ENCODE measurements around the gene HSD17B2.

Gene HSD17B2

GRCh38 chr16:82059161-82059982 is 24.3 kb downstream of the HSD17B2 start:
- no peaks in the 10 kb centered on the region for H3K4me1 ChIP-seq (ENCODE audit: control insufficient read depth, insufficient read depth, low read length)
- no peak overlapping the region for H3K4me3 ChIP-seq (ENCODE audit: low read length)
- H3K27ac ChIP-seq (ENCODE audit: low read depth, low read length): no peak overlapping the region
- no peak overlapping the region for H3K9ac ChIP-seq (ENCODE audit: low read length)
- no peaks in the 10 kb centered on the region for H3K36me3 ChIP-seq (ENCODE audit: control insufficient read depth, insufficient read depth, low read length)
- H3K27me3 ChIP-seq (ENCODE audit: control insufficient read depth, insufficient read depth, low read length): no peaks in the 10 kb centered on the region

- Histone ChIP-seq H3K9ac (ENCODE audit: low read length) (no peak overlapping the region), H3K27ac (ENCODE audit: low read depth, low read length) (no peak overlapping the region), H3K4me3 (ENCODE audit: low read length) (no peak overlapping the region), H3K4me1 (ENCODE audit: control insufficient read depth, insufficient read depth, low read length) (no peaks in the 10 kb centered on the region), H3K27me3 (ENCODE audit: control insufficient read depth, insufficient read depth, low read length) (no peaks in the 10 kb centered on the region), H3K36me3 (ENCODE audit: control insufficient read depth, insufficient read depth, low read length) (no peaks in the 10 kb centered on the region)
These were observed 24.9 kb downstream of the HSD17B2 start for GRCh38 chr16:82059983-82060421.

- Histone ChIP-seq H3K9ac (ENCODE audit: low read length) (no peak overlapping the region), H3K27ac (ENCODE audit: low read depth, low read length) (no peak overlapping the region), H3K36me3 (ENCODE audit: control insufficient read depth, insufficient read depth, low read length) (no peaks in the 10 kb centered on the region), H3K4me3 (ENCODE audit: low read length) (no peak overlapping the region), H3K27me3 (ENCODE audit: control insufficient read depth, insufficient read depth, low read length) (no peaks in the 10 kb centered on the region), H3K4me1 (ENCODE audit: control insufficient read depth, insufficient read depth, low read length) (no peaks in the 10 kb centered on the region)
These were observed 26.9 kb downstream of the HSD17B2 start for GRCh38 chr16:82061861-82062525.

GRCh38 chr16:82062645-82063058 is 27.6 kb downstream of the HSD17B2 start:
- H3K4me3 ChIP-seq (ENCODE audit: low read length): no peak overlapping the region
- no peaks in the 10 kb centered on the region for H3K4me1 ChIP-seq (ENCODE audit: control insufficient read depth, insufficient read depth, low read length)
- no peaks in the 10 kb centered on the region for H3K36me3 ChIP-seq (ENCODE audit: control insufficient read depth, insufficient read depth, low read length)
- no peaks in the 10 kb centered on the region for H3K27me3 ChIP-seq (ENCODE audit: control insufficient read depth, insufficient read depth, low read length)
- no peak overlapping the region for H3K9ac ChIP-seq (ENCODE audit: low read length)
- no peak overlapping the region for H3K27ac ChIP-seq (ENCODE audit: low read depth, low read length)

- Histone ChIP-seq H3K4me1 (ENCODE audit: control insufficient read depth, insufficient read depth, low read length) (no peaks in the 10 kb centered on the region), H3K27ac (ENCODE audit: low read depth, low read length) (no peak overlapping the region), H3K27me3 (ENCODE audit: control insufficient read depth, insufficient read depth, low read length) (no peaks in the 10 kb centered on the region)
These were observed 28.5 kb downstream of the HSD17B2 start for GRCh38 chr16:82063456-82064082.

GRCh38 chr16:82067042-82067803 is 32.2 kb downstream of the HSD17B2 start:
- H3K4me1 ChIP-seq (ENCODE audit: control insufficient read depth, insufficient read depth, low read length): peaks cover 2% of the 10 kb centered on the region
- H3K27me3 ChIP-seq (ENCODE audit: control insufficient read depth, insufficient read depth, low read length): no peaks in the 10 kb centered on the region
- H3K9ac ChIP-seq (ENCODE audit: low read length): no peak overlapping the region
- no peak overlapping the region for H3K27ac ChIP-seq (ENCODE audit: low read depth, low read length)
- no peaks in the 10 kb centered on the region for H3K36me3 ChIP-seq (ENCODE audit: control insufficient read depth, insufficient read depth, low read length)
- no peak overlapping the region for H3K4me3 ChIP-seq (ENCODE audit: low read length)

More at GRCh38 chr16:82063456-82064082, 28.5 kb downstream of the HSD17B2 start:
- Histone ChIP-seq H3K4me3 (ENCODE audit: low read length) (no peak overlapping the region), H3K36me3 (ENCODE audit: control insufficient read depth, insufficient read depth, low read length) (no peaks in the 10 kb centered on the region), H3K9ac (ENCODE audit: low read length) (no peak overlapping the region)

GRCh38 chr16:82067804-82068325 is 32.8 kb downstream of the HSD17B2 start:
- Histone ChIP-seq H3K9ac (ENCODE audit: low read length) (no peak overlapping the region), H3K4me3 (ENCODE audit: low read length) (no peak overlapping the region), H3K27ac (ENCODE audit: low read depth, low read length) (no peak overlapping the region), H3K27me3 (ENCODE audit: control insufficient read depth, insufficient read depth, low read length) (no peaks in the 10 kb centered on the region), H3K4me1 (ENCODE audit: control insufficient read depth, insufficient read depth, low read length) (peaks cover 2% of the 10 kb centered on the region), H3K36me3 (ENCODE audit: control insufficient read depth, insufficient read depth, low read length) (no peaks in the 10 kb centered on the region)

- no peak overlapping the region for H3K27ac ChIP-seq (ENCODE audit: low read depth, low read length)
These were observed 35.8 kb downstream of the HSD17B2 start for GRCh38 chr16:82070656-82071369.

GRCh38 chr16:82071421-82071820 is 36.4 kb downstream of the HSD17B2 start:
- Histone ChIP-seq H3K27ac (ENCODE audit: low read depth, low read length) (no peak overlapping the region), H3K27me3 (ENCODE audit: control insufficient read depth, insufficient read depth, low read length) (no peaks in the 10 kb centered on the region), H3K9ac (ENCODE audit: low read length) (no peak overlapping the region), H3K4me1 (ENCODE audit: control insufficient read depth, insufficient read depth, low read length) (peaks cover 2% of the 10 kb centered on the region), H3K4me3 (ENCODE audit: low read length) (no peak overlapping the region), H3K36me3 (ENCODE audit: control insufficient read depth, insufficient read depth, low read length) (no peaks in the 10 kb centered on the region)

More at GRCh38 chr16:82070656-82071369, 35.8 kb downstream of the HSD17B2 start:
- H3K27me3 ChIP-seq (ENCODE audit: control insufficient read depth, insufficient read depth, low read length): no peaks in the 10 kb centered on the region
- H3K4me3 ChIP-seq (ENCODE audit: low read length): no peak overlapping the region
- H3K36me3 ChIP-seq (ENCODE audit: control insufficient read depth, insufficient read depth, low read length): no peaks in the 10 kb centered on the region
- no peak overlapping the region for H3K9ac ChIP-seq (ENCODE audit: low read length)
- peaks cover 2% of the 10 kb centered on the region for H3K4me1 ChIP-seq (ENCODE audit: control insufficient read depth, insufficient read depth, low read length)

- peaks cover 2% of the 10 kb centered on the region for H3K4me1 ChIP-seq (ENCODE audit: control insufficient read depth, insufficient read depth, low read length)
- H3K36me3 ChIP-seq (ENCODE audit: control insufficient read depth, insufficient read depth, low read length): no peaks in the 10 kb centered on the region
- no peaks in the 10 kb centered on the region for H3K27me3 ChIP-seq (ENCODE audit: control insufficient read depth, insufficient read depth, low read length)
- H3K4me3 ChIP-seq (ENCODE audit: low read length): no peak overlapping the region
- H3K9ac ChIP-seq (ENCODE audit: low read length): no peak overlapping the region
- H3K27ac ChIP-seq (ENCODE audit: low read depth, low read length): no peak overlapping the region
These were observed 37.3 kb downstream of the HSD17B2 start for GRCh38 chr16:82072313-82072712.

GRCh38 chr16:82074019-82074558 is 39.0 kb downstream of the HSD17B2 start:
- Histone ChIP-seq H3K27ac (ENCODE audit: low read depth, low read length) (no peak overlapping the region), H3K9ac (ENCODE audit: low read length) (no peak overlapping the region), H3K4me1 (ENCODE audit: control insufficient read depth, insufficient read depth, low read length) (peaks cover 2% of the 10 kb centered on the region), H3K36me3 (ENCODE audit: control insufficient read depth, insufficient read depth, low read length) (no peaks in the 10 kb centered on the region), H3K27me3 (ENCODE audit: control insufficient read depth, insufficient read depth, low read length) (no peaks in the 10 kb centered on the region), H3K4me3 (ENCODE audit: low read length) (no peak overlapping the region)

Measured in rectal smooth muscle tissue (tissue), 1 donor.